Measurements from ENCODE around the gene SH2D6.

DNA sequence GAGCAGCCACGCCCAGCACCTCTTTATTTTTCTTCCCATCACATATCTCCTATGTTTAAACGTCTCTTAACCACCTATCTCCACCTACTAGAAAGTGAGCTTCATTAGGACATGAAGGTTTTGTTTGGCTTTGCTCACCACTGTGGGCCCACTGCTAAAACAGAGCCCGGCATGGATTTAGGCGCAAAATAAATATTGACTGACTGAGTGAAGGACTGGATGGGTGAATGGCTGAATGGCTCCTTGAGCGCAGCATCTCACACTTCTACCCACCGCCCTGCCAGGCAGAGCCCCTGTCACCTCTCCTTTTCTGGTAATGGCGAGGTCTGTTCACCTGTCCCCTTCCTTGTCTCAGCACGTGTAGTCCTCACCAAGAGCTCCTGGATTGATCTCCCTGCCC is 18.5 kb upstream of the SH2D6 start:
- no peak for TF ChIP-seq EZH2phosphoT487 (IDR thresholded peaks at IDR 0.05; ENCODE audit: insufficient read depth, low read depth)
- no peak for TF ChIP-seq EZH2 (IDR thresholded peaks at IDR 0.05; ENCODE audit: insufficient read depth, poor library complexity, severe bottlenecking)

All from GM23248 (cell line).